ENCODE data around the gene WNT2B.
A peak's percentile ranks its signal among the peaks of the same experiment; 100 is the strongest.

The WNT2B gene

GRCh38 chr1:112501810-112502641, 6.7 kb upstream of the WNT2B start:
- H3K79me2 ChIP-seq (ENCODE audit: low read length), result no peaks in the 10 kb centered on the region
- H3K4me3 ChIP-seq (ENCODE audit: low read length), result no peak overlapping the region
- H3K9me3 ChIP-seq (ENCODE audit: insufficient read depth, low read length), result no peaks in the 10 kb centered on the region
- H3K27me3 ChIP-seq (ENCODE audit: low read depth, low read length), result no peaks in the 10 kb centered on the region
- H3K27ac ChIP-seq (ENCODE audit: low read length), result no peak overlapping the region
- no peaks in the 10 kb centered on the region for H3K4me1 ChIP-seq (ENCODE audit: low read length)
- H3K9ac ChIP-seq (ENCODE audit: low read length), result no peak overlapping the region
- H4K20me1 ChIP-seq (ENCODE audit: insufficient read depth, low read length), result no peaks in the 10 kb centered on the region
- TF ChIP-seq, protein P1, sequence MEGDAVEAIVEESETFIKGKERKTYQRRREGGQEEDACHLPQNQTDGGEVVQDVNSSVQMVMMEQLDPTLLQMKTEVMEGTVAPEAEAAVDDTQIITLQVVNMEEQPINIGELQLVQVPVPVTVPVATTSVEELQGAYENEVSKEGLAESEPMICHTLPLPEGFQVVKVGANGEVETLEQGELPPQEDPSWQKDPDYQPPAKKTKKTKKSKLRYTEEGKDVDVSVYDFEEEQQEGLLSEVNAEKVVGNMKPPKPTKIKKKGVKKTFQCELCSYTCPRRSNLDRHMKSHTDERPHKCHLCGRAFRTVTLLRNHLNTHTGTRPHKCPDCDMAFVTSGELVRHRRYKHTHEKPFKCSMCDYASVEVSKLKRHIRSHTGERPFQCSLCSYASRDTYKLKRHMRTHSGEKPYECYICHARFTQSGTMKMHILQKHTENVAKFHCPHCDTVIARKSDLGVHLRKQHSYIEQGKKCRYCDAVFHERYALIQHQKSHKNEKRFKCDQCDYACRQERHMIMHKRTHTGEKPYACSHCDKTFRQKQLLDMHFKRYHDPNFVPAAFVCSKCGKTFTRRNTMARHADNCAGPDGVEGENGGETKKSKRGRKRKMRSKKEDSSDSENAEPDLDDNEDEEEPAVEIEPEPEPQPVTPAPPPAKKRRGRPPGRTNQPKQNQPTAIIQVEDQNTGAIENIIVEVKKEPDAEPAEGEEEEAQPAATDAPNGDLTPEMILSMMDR (IDR thresholded peaks at IDR 0.05; ENCODE audit: low read depth, low read length), result no peak
- no peak for TF ChIP-seq EZH2phosphoT487 (IDR thresholded peaks at IDR 0.05; ENCODE audit: low read depth)
- no peak overlapping the region for H3K4me2 ChIP-seq (ENCODE audit: low read length)
- H3K36me3 ChIP-seq (replicated peaks; ENCODE audit: low read depth, low read length), result no peaks in the 10 kb centered on the region
- H2AFZ ChIP-seq (ENCODE audit: low read depth, low read length), result no peak overlapping the region

DNA sequence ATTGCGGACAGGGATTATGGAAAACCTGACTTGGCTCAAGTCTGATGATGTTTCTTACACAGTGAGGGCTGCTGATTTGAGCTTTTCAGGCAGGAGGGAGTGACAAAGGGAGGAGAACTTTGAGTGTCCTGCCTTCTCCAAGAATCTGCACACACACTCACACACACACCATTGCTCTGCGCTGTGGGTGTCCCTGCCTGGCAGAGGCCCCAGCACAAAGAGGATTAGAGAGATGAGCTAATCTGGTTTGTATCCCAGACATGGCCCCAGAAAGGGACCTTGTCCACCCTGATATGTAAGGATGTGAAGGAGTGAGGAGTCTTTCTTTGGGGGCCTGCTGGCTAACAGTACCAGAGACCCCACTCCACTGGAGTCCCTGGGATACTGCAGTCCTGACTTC, 5.9 kb upstream of the WNT2B start:
- Histone ChIP-seq H3K9me3 (ENCODE audit: insufficient read depth, low read length) (no peaks in the 10 kb centered on the region), H4K20me1 (ENCODE audit: insufficient read depth, low read length) (no peaks in the 10 kb centered on the region), H3K9ac (ENCODE audit: low read length) (no peak overlapping the region), H3K27ac (ENCODE audit: low read length) (no peak overlapping the region), H3K27me3 (ENCODE audit: low read depth, low read length) (no peaks in the 10 kb centered on the region), H3K4me2 (ENCODE audit: low read length) (no peak overlapping the region), H2AFZ (ENCODE audit: low read depth, low read length) (no peak overlapping the region), H3K4me1 (ENCODE audit: low read length) (no peaks in the 10 kb centered on the region), H3K36me3 (replicated peaks; ENCODE audit: low read depth, low read length) (no peaks in the 10 kb centered on the region), H3K79me2 (ENCODE audit: low read length) (no peaks in the 10 kb centered on the region), H3K4me3 (ENCODE audit: low read length) (no peak overlapping the region)
- TF ChIP-seq, protein P1 (IDR thresholded peaks at IDR 0.05; ENCODE audit: low read depth, low read length), result no peak

DNA sequence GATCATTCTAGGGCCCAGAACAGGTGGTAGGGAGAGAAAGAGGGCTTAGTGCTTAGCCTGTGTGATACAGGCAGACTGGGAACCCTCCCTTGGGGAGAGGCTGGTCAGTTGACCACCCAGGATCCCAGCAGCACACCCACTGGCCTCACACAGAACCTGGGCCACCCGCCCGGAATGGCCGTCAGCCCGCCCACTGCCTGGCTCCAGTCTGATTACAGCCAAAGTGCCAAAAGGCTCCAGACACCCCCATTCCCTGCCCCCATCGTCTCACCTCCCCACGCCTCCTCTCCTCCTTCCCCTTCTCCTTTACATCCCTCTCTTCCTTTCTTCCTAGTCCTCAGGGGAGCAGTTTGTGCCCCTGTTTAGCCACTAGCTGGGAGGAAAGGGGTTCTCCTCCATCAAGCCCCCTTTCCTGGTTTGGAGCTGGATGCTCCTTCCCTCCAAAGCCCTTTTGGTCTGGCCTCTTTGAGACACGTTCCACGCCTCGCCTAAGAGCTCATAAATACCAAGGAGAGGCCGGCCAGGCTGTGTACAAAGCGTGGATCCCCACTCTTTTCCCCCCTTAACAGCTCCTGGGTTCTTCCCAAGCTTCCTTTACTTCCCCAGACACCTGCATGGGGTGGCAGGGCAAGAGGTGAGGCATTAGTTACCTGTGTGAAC, 4.6 kb upstream of the WNT2B start:
- Histone ChIP-seq H3K4me1 (ENCODE audit: low read length) (no peaks in the 10 kb centered on the region), H3K79me2 (ENCODE audit: low read length) (no peaks in the 10 kb centered on the region), H3K27ac (ENCODE audit: low read length) (no peak overlapping the region), H3K27me3 (ENCODE audit: low read depth, low read length) (no peaks in the 10 kb centered on the region), H3K4me2 (ENCODE audit: low read length) (no peak overlapping the region), H2AFZ (ENCODE audit: low read depth, low read length) (no peak overlapping the region), H3K4me3 (ENCODE audit: low read length) (no peak overlapping the region), H3K9ac (ENCODE audit: low read length) (no peak overlapping the region), H3K9me3 (ENCODE audit: insufficient read depth, low read length) (no peaks in the 10 kb centered on the region), H4K20me1 (ENCODE audit: insufficient read depth, low read length) (no peaks in the 10 kb centered on the region), H3K36me3 (replicated peaks; ENCODE audit: low read depth, low read length) (no peaks in the 10 kb centered on the region)
- TF ChIP-seq EZH2phosphoT487 (IDR thresholded peaks at IDR 0.05; ENCODE audit: low read depth), result no peak
- TF ChIP-seq, protein P1 (IDR thresholded peaks at IDR 0.05; ENCODE audit: low read depth, low read length), result no peak

DNA sequence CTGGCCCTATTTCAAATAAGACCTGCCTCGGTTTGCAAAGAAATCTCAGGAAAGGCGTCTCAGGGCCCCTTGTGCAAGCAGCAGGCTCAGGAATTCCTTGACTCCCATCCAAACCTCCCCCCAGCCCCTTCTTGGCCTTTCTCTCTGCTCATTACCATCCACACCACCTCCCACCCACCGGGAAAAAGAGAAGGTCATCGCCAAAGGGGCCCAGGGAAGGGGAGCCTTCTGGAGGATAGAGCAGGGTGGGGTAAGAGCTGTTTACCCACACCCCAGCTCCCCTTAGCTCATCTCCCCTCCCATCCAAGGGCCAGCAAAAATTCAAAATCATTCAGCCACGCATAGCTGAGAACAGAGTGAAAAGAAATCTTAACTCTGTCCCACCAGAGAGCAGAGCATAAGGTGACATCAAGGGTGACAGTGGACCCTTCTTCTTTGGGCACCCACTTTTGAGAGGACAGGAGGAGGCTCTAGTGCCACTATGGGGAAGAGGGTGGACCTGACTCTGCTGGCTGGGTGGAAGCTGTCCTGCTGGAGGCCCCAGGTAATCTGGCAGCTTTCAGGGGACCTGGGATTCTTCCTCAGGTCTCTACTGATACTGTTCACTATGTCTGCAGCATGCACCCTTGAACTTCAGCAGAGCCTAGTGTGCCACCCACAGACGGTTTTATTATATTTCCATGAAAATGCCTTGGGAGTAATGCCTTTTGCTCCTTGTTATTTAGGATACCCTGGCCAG, 3.9 kb upstream of the WNT2B start:
- no peaks in the 10 kb centered on the region for H3K79me2 ChIP-seq (ENCODE audit: low read length)
- H3K4me2 ChIP-seq (ENCODE audit: low read length), result no peak overlapping the region
- H2AFZ ChIP-seq (ENCODE audit: low read depth, low read length), result no peak overlapping the region
- no peak overlapping the region for H3K27ac ChIP-seq (ENCODE audit: low read length)
- H3K36me3 ChIP-seq (replicated peaks; ENCODE audit: low read depth, low read length), result no peaks in the 10 kb centered on the region
- no peaks in the 10 kb centered on the region for H3K9me3 ChIP-seq (ENCODE audit: insufficient read depth, low read length)
- no peaks in the 10 kb centered on the region for H4K20me1 ChIP-seq (ENCODE audit: insufficient read depth, low read length)
- H3K4me3 ChIP-seq (ENCODE audit: low read length), result no peak overlapping the region
- H3K27me3 ChIP-seq (ENCODE audit: low read depth, low read length), result no peaks in the 10 kb centered on the region
- no peak for TF ChIP-seq EZH2phosphoT487 (IDR thresholded peaks at IDR 0.05; ENCODE audit: low read depth)
- TF ChIP-seq, protein P1 (IDR thresholded peaks at IDR 0.05; ENCODE audit: low read depth, low read length), result peak; percentile 27
- no peak overlapping the region for H3K9ac ChIP-seq (ENCODE audit: low read length)
- H3K4me1 ChIP-seq (ENCODE audit: low read length), result no peaks in the 10 kb centered on the region

Data from OCI-LY3 (cell line).